ENCODE results near the gene MTHFSD. TPM values are rescaled to one million over a fixed set of nuclear protein-coding genes. Genes with fewer than 3 reads are reported as not detected.

The MTHFSD gene
- total RNA-seq, 1 donor from 2014 or later, result 20.2 TPM

- H3K36me3 Mint-ChIP-seq, result peaks cover 6% of the 10 kb centered on the region
- DNase-seq (ENCODE audit: extremely low spot score, unreplicated experiment), result no peak
- TF ChIP-seq, protein P1, sequence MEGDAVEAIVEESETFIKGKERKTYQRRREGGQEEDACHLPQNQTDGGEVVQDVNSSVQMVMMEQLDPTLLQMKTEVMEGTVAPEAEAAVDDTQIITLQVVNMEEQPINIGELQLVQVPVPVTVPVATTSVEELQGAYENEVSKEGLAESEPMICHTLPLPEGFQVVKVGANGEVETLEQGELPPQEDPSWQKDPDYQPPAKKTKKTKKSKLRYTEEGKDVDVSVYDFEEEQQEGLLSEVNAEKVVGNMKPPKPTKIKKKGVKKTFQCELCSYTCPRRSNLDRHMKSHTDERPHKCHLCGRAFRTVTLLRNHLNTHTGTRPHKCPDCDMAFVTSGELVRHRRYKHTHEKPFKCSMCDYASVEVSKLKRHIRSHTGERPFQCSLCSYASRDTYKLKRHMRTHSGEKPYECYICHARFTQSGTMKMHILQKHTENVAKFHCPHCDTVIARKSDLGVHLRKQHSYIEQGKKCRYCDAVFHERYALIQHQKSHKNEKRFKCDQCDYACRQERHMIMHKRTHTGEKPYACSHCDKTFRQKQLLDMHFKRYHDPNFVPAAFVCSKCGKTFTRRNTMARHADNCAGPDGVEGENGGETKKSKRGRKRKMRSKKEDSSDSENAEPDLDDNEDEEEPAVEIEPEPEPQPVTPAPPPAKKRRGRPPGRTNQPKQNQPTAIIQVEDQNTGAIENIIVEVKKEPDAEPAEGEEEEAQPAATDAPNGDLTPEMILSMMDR (conservative IDR thresholded peaks at IDR 0.05), result no peak
- peaks cover 4% of the 10 kb centered on the region for H3K27me3 Mint-ChIP-seq
- H3K27ac Mint-ChIP-seq, result no peak overlapping the region
- no peaks in the 10 kb centered on the region for H3K9me3 Mint-ChIP-seq
- H3K4me1 Mint-ChIP-seq (ENCODE audit: unreplicated experiment), result no peaks in the 10 kb centered on the region
- peak overlapping the region; percentile 46 for H3K4me3 Mint-ChIP-seq
Observed at GRCh38 chr16:86546638-86547013, 8.4 kb downstream of the MTHFSD start.

- Mint-ChIP-seq H3K4me3 (no peak overlapping the region), H3K27ac (no peak overlapping the region), H3K36me3 (peaks cover 6% of the 10 kb centered on the region), H3K4me1 (ENCODE audit: unreplicated experiment) (no peaks in the 10 kb centered on the region), H3K9me3 (no peaks in the 10 kb centered on the region), H3K27me3 (peaks cover 4% of the 10 kb centered on the region)
- TF ChIP-seq, protein P1 (conservative IDR thresholded peaks at IDR 0.05), result no peak
- no peak for DNase-seq (ENCODE audit: extremely low spot score, unreplicated experiment)
Observed at GRCh38 chr16:86545954-86546637, 8.9 kb downstream of the MTHFSD start.

DNA sequence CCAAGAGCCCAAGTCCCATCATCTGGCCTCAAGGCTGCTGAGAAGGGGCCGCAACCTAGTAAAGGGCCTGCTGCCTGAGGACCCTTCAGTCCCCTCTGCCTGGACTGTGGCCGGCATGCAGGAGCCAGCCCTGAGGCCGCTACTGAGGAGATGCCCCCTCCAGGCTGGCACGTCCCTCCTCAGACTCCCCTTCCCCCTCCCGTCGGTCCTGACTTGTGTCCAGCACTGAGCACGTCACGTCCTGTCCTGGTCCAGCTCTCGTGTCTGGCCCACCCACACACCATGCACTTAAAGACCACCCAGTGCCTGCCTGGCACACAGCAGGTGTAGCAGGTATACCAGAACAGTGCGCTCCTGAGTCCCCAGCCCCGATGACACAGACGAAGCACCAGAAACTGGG is 9.6 kb downstream of the MTHFSD start:
- H3K4me3 Mint-ChIP-seq, result no peak overlapping the region
- no peaks in the 10 kb centered on the region for H3K9me3 Mint-ChIP-seq
- H3K4me1 Mint-ChIP-seq (ENCODE audit: unreplicated experiment), result no peaks in the 10 kb centered on the region
- DNase-seq (ENCODE audit: extremely low spot score, unreplicated experiment), result no peak
- H3K36me3 Mint-ChIP-seq, result peaks cover 6% of the 10 kb centered on the region
- H3K27ac Mint-ChIP-seq, result no peak overlapping the region
- H3K27me3 Mint-ChIP-seq, result peaks cover 4% of the 10 kb centered on the region
- TF ChIP-seq, protein P1 (conservative IDR thresholded peaks at IDR 0.05), result no peak

DNA sequence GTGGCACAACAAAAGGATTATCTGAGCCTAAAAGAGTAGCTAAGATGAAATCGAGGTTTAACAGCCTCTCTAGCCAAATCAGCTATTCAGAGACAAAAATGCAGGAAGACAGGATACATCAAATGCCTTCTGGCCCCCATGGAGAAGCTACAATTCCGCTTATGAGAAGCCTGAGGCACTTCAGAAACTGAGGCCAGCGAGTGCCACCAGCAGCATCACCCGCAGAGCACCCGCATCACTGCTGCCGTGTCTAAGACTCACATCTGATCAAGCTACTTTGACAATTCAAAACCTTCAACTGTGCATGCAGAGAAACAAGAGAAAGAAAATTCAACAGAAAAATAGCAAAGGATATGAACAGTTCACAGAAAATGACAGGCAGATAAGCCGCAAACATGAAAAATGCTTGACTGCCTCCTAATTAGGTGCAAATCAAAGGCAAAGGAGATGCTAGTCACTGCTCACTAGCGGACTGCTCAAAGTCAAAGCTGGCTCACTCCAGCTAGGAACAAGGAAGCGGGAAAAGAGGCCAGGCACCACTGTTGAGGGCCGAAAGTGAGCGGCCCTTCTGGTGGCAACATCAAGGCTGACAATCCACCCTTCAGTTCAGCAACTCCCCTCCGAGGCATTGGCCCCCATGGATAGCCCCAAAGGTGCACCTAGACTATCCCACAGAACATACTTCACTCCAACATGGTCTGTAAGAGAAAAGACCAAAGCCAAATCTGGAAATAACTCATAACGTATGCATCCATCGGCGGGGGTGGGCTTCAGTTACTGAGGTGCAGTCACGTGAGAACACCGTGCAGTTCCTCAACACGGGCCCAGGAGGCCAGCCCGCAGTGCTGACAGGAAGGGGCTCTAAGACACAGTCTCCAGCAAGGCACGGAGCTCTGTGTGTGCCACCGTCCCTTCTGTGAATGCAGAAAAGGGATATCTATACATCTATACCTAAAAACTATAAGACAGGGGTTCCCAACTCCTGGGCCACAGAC is 12.0 kb downstream of the MTHFSD start:
- Mint-ChIP-seq H3K9me3 (no peaks in the 10 kb centered on the region), H3K4me3 (no peak overlapping the region), H3K27me3 (peaks cover 4% of the 10 kb centered on the region), H3K36me3 (peaks cover 6% of the 10 kb centered on the region), H3K4me1 (ENCODE audit: unreplicated experiment) (no peaks in the 10 kb centered on the region), H3K27ac (no peak overlapping the region)
- DNase-seq (ENCODE audit: extremely low spot score, unreplicated experiment), result no peak
- TF ChIP-seq, protein P1 (conservative IDR thresholded peaks at IDR 0.05), result no peak

- peaks cover 6% of the 10 kb centered on the region for H3K36me3 Mint-ChIP-seq
- H3K27ac Mint-ChIP-seq, result no peak overlapping the region
- H3K4me1 Mint-ChIP-seq (ENCODE audit: unreplicated experiment), result no peaks in the 10 kb centered on the region
- peaks cover 2% of the 10 kb centered on the region for H3K27me3 Mint-ChIP-seq
- DNase-seq (ENCODE audit: extremely low spot score, unreplicated experiment), result no peak
- H3K9me3 Mint-ChIP-seq, result no peaks in the 10 kb centered on the region
- H3K4me3 Mint-ChIP-seq, result no peak overlapping the region
- TF ChIP-seq, protein P1 (conservative IDR thresholded peaks at IDR 0.05), result no peak
Observed at GRCh38 chr16:86541560-86541959, 13.5 kb downstream of the MTHFSD start.

All from type B pancreatic cell (in vitro differentiated cells).